ENCODE results near the gene NDRG2.

Gene NDRG2

GRCh38 chr14:20998139-20998538 is 26.7 kb downstream of the NDRG2 start:
- TF ChIP-seq SPI1 (IDR thresholded peaks at IDR 0.05; ENCODE audit: borderline replicate concordance, low read depth) = no peak
- TF ChIP-seq POLR2AphosphoS5 (IDR thresholded peaks at IDR 0.05; ENCODE audit: low read depth) = no peak
- no peak for TF ChIP-seq CTCF (IDR thresholded peaks at IDR 0.05; ENCODE audit: insufficient read depth, low read length)
- no peak overlapping the region for H3K4me3 ChIP-seq (replicated peaks; ENCODE audit: insufficient read depth, low read length)
- H3K27me3 ChIP-seq (ENCODE audit: insufficient read depth, poor library complexity, severe bottlenecking) = no peaks in the 10 kb centered on the region
- no peak overlapping the region for H3K27ac ChIP-seq (replicated peaks)
- no peak for DNase-seq (ENCODE audit: low read depth in 1 of 2, low spot score in 1 of 2)

GRCh38 chr14:20997564-20997963 is 27.3 kb downstream of the NDRG2 start:
- Histone ChIP-seq H3K4me3 (replicated peaks; ENCODE audit: insufficient read depth, low read length) (no peak overlapping the region), H3K27me3 (ENCODE audit: insufficient read depth, poor library complexity, severe bottlenecking) (no peaks in the 10 kb centered on the region), H3K27ac (replicated peaks) (no peak overlapping the region)
- no peak for DNase-seq (ENCODE audit: low read depth in 1 of 2, low spot score in 1 of 2)
- TF ChIP-seq GABPA (IDR thresholded peaks at IDR 0.05; ENCODE audit: low read depth) (no peak), SPI1 (IDR thresholded peaks at IDR 0.05; ENCODE audit: borderline replicate concordance, low read depth) (no peak), POLR2AphosphoS5 (IDR thresholded peaks at IDR 0.05; ENCODE audit: low read depth) (no peak), CTCF (IDR thresholded peaks at IDR 0.05; ENCODE audit: insufficient read depth, low read length) (no peak), REST (IDR thresholded peaks at IDR 0.05; ENCODE audit: insufficient replicate concordance, low read depth) (no peak)

- H3K27me3 ChIP-seq (ENCODE audit: insufficient read depth, poor library complexity, severe bottlenecking) = no peaks in the 10 kb centered on the region
- no peak for TF ChIP-seq SPI1 (IDR thresholded peaks at IDR 0.05; ENCODE audit: borderline replicate concordance, low read depth)
- TF ChIP-seq CTCF (IDR thresholded peaks at IDR 0.05; ENCODE audit: insufficient read depth, low read length) = no peak
- no peak for TF ChIP-seq GABPA (IDR thresholded peaks at IDR 0.05; ENCODE audit: low read depth)
- TF ChIP-seq REST (IDR thresholded peaks at IDR 0.05; ENCODE audit: insufficient replicate concordance, low read depth) = no peak
- no peak for TF ChIP-seq POLR2AphosphoS5 (IDR thresholded peaks at IDR 0.05; ENCODE audit: low read depth)
- no peak for DNase-seq (ENCODE audit: low read depth in 1 of 2, low spot score in 1 of 2)
Observed at GRCh38 chr14:20997115-20997514, 27.7 kb downstream of the NDRG2 start.

GRCh38 chr14:20996521-20996920 is 28.3 kb downstream of the NDRG2 start:
- H3K27ac ChIP-seq (replicated peaks) = no peak overlapping the region
- DNase-seq (ENCODE audit: low read depth in 1 of 2, low spot score in 1 of 2) = no peak
- no peak for TF ChIP-seq GABPA (IDR thresholded peaks at IDR 0.05; ENCODE audit: low read depth)
- TF ChIP-seq SPI1 (IDR thresholded peaks at IDR 0.05; ENCODE audit: borderline replicate concordance, low read depth) = no peak
- no peak for TF ChIP-seq REST (IDR thresholded peaks at IDR 0.05; ENCODE audit: insufficient replicate concordance, low read depth)
- no peak for TF ChIP-seq POLR2AphosphoS5 (IDR thresholded peaks at IDR 0.05; ENCODE audit: low read depth)
- no peak for TF ChIP-seq CTCF (IDR thresholded peaks at IDR 0.05; ENCODE audit: insufficient read depth, low read length)
- H3K27me3 ChIP-seq (ENCODE audit: insufficient read depth, poor library complexity, severe bottlenecking) = no peaks in the 10 kb centered on the region
- no peak overlapping the region for H3K4me3 ChIP-seq (replicated peaks; ENCODE audit: insufficient read depth, low read length)

More at GRCh38 chr14:20997115-20997514, 27.7 kb downstream of the NDRG2 start:
- Histone ChIP-seq H3K27ac (replicated peaks) (no peak overlapping the region), H3K4me3 (replicated peaks; ENCODE audit: insufficient read depth, low read length) (no peak overlapping the region)

Data from HL-60 (cell line).